GM12878 (cell line): Measurements from ENCODE around the gene TSC2. TPM values are rescaled to one million over a fixed set of nuclear protein-coding genes. Genes with fewer than 3 reads are reported as not detected.

Source experiments
- ATAC-seq: fragments of 200-7000 bp; cut with Tn5 transposase; 3 replicates; pipeline ENCODE4 v1.9.1; 2020; ENCODE audit warnings: mild to moderate bottlenecking, moderate library complexity
- BruUV-seq: library from RNA; stranded (reverse); fragments of 400-500 nt; replicated peaks from 2 replicates; lab custom pipeline; 2021; lab: Mats Ljungman, UMichigan
- CTCF ChIA-PET: fragments of 300-600 bp; sonication (Branson Sonifier 250); formaldehyde crosslinking; extraction: SDS; loops from one replicate; lab custom pipeline; 2021; ENCODE audit warnings: inconsistent platforms; lab: Yijun Ruan, JAX
- POLR2A ChIA-PET: fragments of 350-600 bp; formaldehyde crosslinking; extraction: SDS; loops from one replicate; lab custom pipeline; 2021; ENCODE audit warnings: inconsistent platforms; lab: Charles Lee
- RAD21 ChIA-PET: fragments of 300-600 bp; sonication (Branson Sonifier 250); formaldehyde crosslinking; loops from one replicate; lab custom pipeline; 2023; ENCODE audit warnings: antibody characterized with exemption; ENCODE audit not compliant: unreplicated experiment; lab: Charles Lee
- SMC1A ChIA-PET: fragments of 300-600 bp; sonication (Branson Sonifier 250); formaldehyde crosslinking; loops from one replicate; lab custom pipeline; 2023; ENCODE audit not compliant: unreplicated experiment, uncharacterized antibody; lab: Charles Lee
- DNase-seq: peaks from one replicate; pipeline ENCODE4 v3.0.0-alpha.2; 2011; ENCODE audit warnings: low read depth, low spot score
- FAIRE-seq: peaks from 3 replicates; lab custom pipeline; 2011; peaks lifted over from hg19 to GRCh38; lab: Jason Lieb, UNC
- H2AFZ ChIP-seq: 2 replicates; pipeline ENCODE4 v1.6.0; 2011; ENCODE audit warnings: low read depth, low read length, control low read depth; ENCODE audit not compliant: control insufficient read depth
- H3K27ac ChIP-seq: 2 replicates; pipeline ENCODE4 v1.5.1; 2011; ENCODE audit warnings: control low read depth; ENCODE audit not compliant: control insufficient read depth, insufficient read depth
- H3K27me3 ChIP-seq, 2 experiments: replicated peaks in 1 of 2; 2 replicates each; pipeline versions ENCODE4 v1.6.0 to v1.6.1; 2011; ENCODE audit warnings: low read length in 1 of 2; ENCODE audit not compliant: control insufficient read depth in 2 of 2, insufficient read depth in 2 of 2
- H3K36me3 ChIP-seq, 2 experiments: 2 replicates each; pipeline ENCODE4 v1.5.1; 2011; ENCODE audit warnings: low read length in 1 of 2; ENCODE audit not compliant: control insufficient read depth in 2 of 2, insufficient read depth in 2 of 2
- H3K4me1 ChIP-seq: 2 replicates; pipeline ENCODE4 v1.6.1; 2011; ENCODE audit warnings: mild to moderate bottlenecking, low read length, moderate library complexity, mixed read lengths; ENCODE audit not compliant: control insufficient read depth, insufficient read depth
- H3K4me2 ChIP-seq: 2 replicates; pipeline ENCODE4 v1.6.0; 2011; ENCODE audit warnings: control low read depth; ENCODE audit not compliant: control insufficient read depth, insufficient read depth
- H3K4me3 ChIP-seq: fragments of 200-600 bp; sonication (generic); 2 replicates; pipeline ENCODE4 v1.5.1; 2016
- H3K79me2 ChIP-seq: 2 replicates; pipeline ENCODE4 v1.6.0; 2011; ENCODE audit warnings: low read length; ENCODE audit not compliant: control insufficient read depth, insufficient read depth
- H3K9ac ChIP-seq: 2 replicates; pipeline ENCODE4 v1.8.0; 2011; ENCODE audit warnings: low read length, control low read depth, mixed read lengths; ENCODE audit not compliant: control insufficient read depth, insufficient read depth
- H3K9me3 ChIP-seq: replicated peaks from 3 replicates; pipeline ENCODE4 v1.5.1; 2011; ENCODE audit warnings: mild to moderate bottlenecking, low read length; ENCODE audit not compliant: control insufficient read depth, insufficient read depth
- H4K20me1 ChIP-seq: 2 replicates; pipeline ENCODE4 v1.6.0; 2011; ENCODE audit not compliant: control insufficient read depth, insufficient read depth
- ASH2L ChIP-seq: fragments of 300-600, 200-600 bp; sonication (generic); IDR thresholded peaks from 2 replicates; pipeline ENCODE4 v1.6.1; 2017; ENCODE audit warnings: low read depth, mild to moderate bottlenecking, borderline replicate concordance
- GATAD2B ChIP-seq: fragments of 450-650 bp; conservative IDR thresholded peaks from 2 replicates; pipeline ENCODE4 v1.6.1; 2017; ENCODE audit warnings: low read depth, mild to moderate bottlenecking, moderate library complexity
- IKZF1 ChIP-seq: fragments of 450-650 bp; conservative IDR thresholded peaks from 2 replicates; pipeline ENCODE4 v1.6.1; 2017; ENCODE audit warnings: antibody characterized with exemption, mild to moderate bottlenecking
- IRF5 ChIP-seq: fragments of 450-650 bp; IDR thresholded peaks from 2 replicates; pipeline ENCODE4 v1.6.1; 2017; ENCODE audit warnings: borderline replicate concordance
- MTA2 ChIP-seq: fragments of 450-650 bp; IDR thresholded peaks from 2 replicates; pipeline ENCODE4 v1.6.1; 2016; ENCODE audit warnings: low read depth, mild to moderate bottlenecking, moderate library complexity
- MXI1 ChIP-seq: fragments of 150-350 bp; IDR thresholded peaks from 2 replicates; pipeline ENCODE4 v1.6.1; 2011; ENCODE audit warnings: low read depth, mild to moderate bottlenecking, inconsistent platforms, low read length, improper control_type of control experiment
- PBX3 ChIP-seq: IDR thresholded peaks from 2 replicates; pipeline ENCODE4 v1.6.1; 2011; ENCODE audit warnings: mild to moderate bottlenecking, low read depth, low read length, moderate library complexity; ENCODE audit not compliant: insufficient replicate concordance
- POLR2AphosphoS5 ChIP-seq: IDR thresholded peaks from 2 replicates; pipeline ENCODE4 v1.6.1; 2011; ENCODE audit warnings: mild to moderate bottlenecking, low read length, inconsistent platforms
- POU2F2 ChIP-seq: IDR thresholded peaks from 3 replicates; pipeline ENCODE4 v1.6.1; 2011; ENCODE audit warnings: low read depth, mild to moderate bottlenecking, low read length, borderline replicate concordance
- SMAD5 ChIP-seq: IDR thresholded peaks from 2 replicates; pipeline ENCODE4 v1.6.1; 2016; ENCODE audit warnings: antibody characterized with exemption, low read depth
- ZBTB40 ChIP-seq: fragments of 450-650 bp; IDR thresholded peaks from 2 replicates; pipeline ENCODE4 v1.6.1; 2016; ENCODE audit warnings: mild to moderate bottlenecking, moderate library complexity, borderline replicate concordance
- WGBS: methylation state at CpG from one replicate; pipeline ENCODE4 v1.1.6; 2016; ENCODE audit warnings: low lambda C conversion rate; ENCODE audit not compliant: insufficient replicate concordance, insufficient coverage; ENCODE audit errors: missing lambda C conversion rate; 5-methylcytosine and 5-hydroxymethylcytosine counted together
- in situ Hi-C: fragments of 300-500 bp; cut with MboI; formaldehyde crosslinking; loops from 9 replicates; pipeline ENCODE4 v1.14.3; 2018; ENCODE audit warnings: mixed read lengths
- intact Hi-C: fragments of 100-400 bp; cut with micrococcal nuclease; formaldehyde crosslinking; loops from one replicate; pipeline ENCODE4 v1.14.2; 2022; ENCODE audit not compliant: unreplicated experiment
- polyA plus RNA-seq, 11 experiments: library from polyadenylated mRNA; depleted of rRNA in 4 of 11; unstranded in 6 of 11; stranded (reverse) in 5 of 11; fragments of >200 nt; fragmentation: Nextera tagmentation in 4 of 11; fragmentation: Illumina TruSeq in 1 of 11; extraction: Ambion mirVana in 4 of 11; extraction: Trizol in 1 of 11; gene quantifications; 1 replicate in 1 of 11; 2 replicates in 10 of 11; pipeline versions ENCODE4 v1.2.1 to v1.2.3, GENCODE V29; 2011 to 2016; ENCODE audit warnings: inconsistent platforms in 2 of 11, missing spikeins in 2 of 11, low read depth in 1 of 11
- total RNA-seq, 4 experiments: library from RNA; depleted of rRNA in 3 of 4; stranded (reverse); fragments of >200 nt in 3 of 4; fragmentation: Illumina TruSeq in 1 of 4; extraction: Trizol in 1 of 4; gene quantifications; 2 replicates each; pipeline versions ENCODE4 v1.2.1 to v1.2.3, GENCODE V29; 2013 to 2021

The TSC2 gene
- total and polyA plus RNA-seq, 10 of the 15 experiments (the other 5 are each of a cell fraction or from before 2014, with no cell fraction given), result 1.6 to 77.0 (median 21.6) TPM

DNA sequence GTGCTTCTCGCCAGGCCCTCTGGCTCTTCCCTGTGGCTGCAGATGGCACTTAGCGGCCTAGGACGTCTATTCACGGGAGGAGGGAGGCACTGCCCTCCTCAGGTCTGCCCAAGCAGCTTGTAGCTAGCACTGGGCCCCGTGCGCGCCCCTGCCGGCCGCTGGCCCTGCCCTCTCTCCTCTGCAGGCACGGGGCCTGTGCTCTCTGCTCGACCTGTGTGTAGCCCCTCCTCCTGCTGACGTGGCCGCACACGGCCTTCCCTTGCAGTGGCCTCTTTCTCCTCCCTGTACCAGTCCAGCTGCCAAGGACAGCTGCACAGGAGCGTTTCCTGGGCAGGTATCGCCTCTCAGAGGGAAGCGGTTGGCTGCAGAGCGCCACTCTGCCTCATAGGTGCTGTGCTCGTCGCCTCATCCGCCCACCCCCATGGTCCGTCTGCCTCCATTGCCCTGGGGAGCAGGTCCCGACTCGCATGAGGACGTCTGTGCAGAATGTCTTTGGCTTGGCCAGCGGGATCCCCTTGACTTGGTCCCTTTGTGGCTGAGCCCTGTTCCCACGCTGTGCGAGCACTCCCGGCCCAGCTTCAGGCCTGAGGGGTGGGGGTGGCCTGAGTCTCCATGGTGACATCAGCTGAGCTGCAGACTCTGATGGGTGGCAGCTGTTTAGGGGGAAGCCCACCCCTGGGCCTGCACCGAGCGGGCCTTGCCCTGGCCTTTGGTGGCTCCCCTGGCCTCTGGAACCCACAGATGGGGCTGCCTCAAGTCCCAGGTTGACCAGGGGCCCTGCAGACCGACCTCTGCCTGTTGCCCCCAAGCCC, 34.6 kb downstream of the TSC2 start:
- in situ Hi-C loops (loop anchor here (10.0 kb wide), 1 partner anchor 62 kb away; the partner anchor contains the start of gene RAB26), intact Hi-C loops (no loop called here)
- H4K20me1 ChIP-seq, result no peaks in the 10 kb centered on the region
- no peak overlapping the region for H3K4me2 ChIP-seq
- 91% methylated on average over 32 of the region's 32 CpGs for WGBS
- no TSS peak for BruUV-seq
- no peak overlapping the region for H2AFZ ChIP-seq
- H3K9me3 ChIP-seq, result no peaks in the 10 kb centered on the region
- ChIA-PET POLR2A (no interaction called here), CTCF (interaction anchor here (1.1 kb wide), 1 partner anchor 58 kb away, joined by 3 read pairs; no protein-coding TSS in a partner anchor), SMC1A (no interaction called here), RAD21 (no interaction called here)
- H3K4me3 ChIP-seq, result no peak overlapping the region
- FAIRE-seq (no peak), DNase-seq (no peak), ATAC-seq (no peak)
- TF ChIP-seq SMAD5, result no peak
- no peak for TF ChIP-seq ASH2L
- no peak for TF ChIP-seq IKZF1
- no peak for TF ChIP-seq IRF5
- no peak for TF ChIP-seq POLR2AphosphoS5
- TF ChIP-seq GATAD2B, result no peak
- TF ChIP-seq ZBTB40, result no peak
- TF ChIP-seq PBX3, result no peak
- no peak for TF ChIP-seq POU2F2
- TF ChIP-seq MXI1, result no peak
- no peak for TF ChIP-seq MTA2
- H3K9ac ChIP-seq, result no peak overlapping the region
- no peaks in the 10 kb centered on the region for H3K79me2 ChIP-seq
- no peaks in the 10 kb centered on the region for H3K4me1 ChIP-seq
- peaks cover 0 to 2% of the 10 kb centered on the region in 2 experiments; a peak in 3 of 4 replicates for H3K36me3 ChIP-seq
- H3K27me3 ChIP-seq, result no peaks in the 10 kb centered on the region
- no peak overlapping the region for H3K27ac ChIP-seq
